ENCODE measurements around the gene SLC25A24.

The SLC25A24 gene

DNA sequence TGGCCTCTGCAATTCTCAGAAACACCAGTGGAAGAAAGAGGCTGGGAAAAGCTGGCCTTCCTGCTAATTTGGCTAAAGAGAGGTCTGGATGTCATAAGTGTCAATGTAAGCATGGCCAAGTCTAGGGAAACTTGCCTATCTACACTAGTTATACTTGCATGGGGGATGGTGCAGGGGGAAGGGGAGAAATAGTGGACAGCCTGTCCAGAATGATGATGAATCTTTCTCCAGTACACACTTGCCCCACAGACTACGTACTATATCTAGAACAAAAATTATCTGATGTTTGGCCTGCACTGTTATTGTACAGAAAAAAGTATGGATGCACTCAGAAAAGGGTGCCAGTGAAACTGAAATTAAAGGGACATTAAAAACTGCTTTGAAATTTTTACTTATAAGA is 114.5 kb downstream of the SLC25A24 start:
- no peak for DNase-seq

DNA sequence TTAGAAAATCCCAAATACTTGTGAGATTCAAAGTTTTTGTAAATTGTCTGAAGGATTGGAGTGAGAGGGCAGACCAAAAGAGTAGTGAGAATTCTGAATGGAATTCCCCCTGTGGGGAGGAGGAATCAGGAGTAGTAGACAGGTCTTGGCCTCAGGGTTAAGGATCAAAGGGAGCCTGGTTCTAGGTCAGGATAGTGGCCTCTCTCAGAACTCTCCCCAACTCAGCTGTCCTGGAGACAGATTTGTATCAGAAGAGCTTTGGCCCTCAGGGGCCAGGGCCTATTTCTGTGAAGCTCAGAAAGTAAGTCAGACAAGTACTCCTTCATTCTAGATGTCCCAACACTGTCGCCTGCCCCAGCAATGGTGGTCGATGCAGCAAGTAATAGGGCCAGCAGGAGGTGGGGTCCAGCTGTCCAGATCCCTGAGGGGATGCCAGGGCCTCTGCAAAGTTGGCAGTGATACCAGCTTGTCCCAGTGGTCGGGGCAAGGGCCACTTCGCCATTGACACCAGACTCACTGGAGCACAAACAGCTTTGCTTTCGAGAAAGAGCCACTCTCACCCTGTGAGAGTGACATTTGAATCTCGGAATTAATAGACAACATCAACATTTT is 115.2 kb downstream of the SLC25A24 start:
- no peak for DNase-seq
